Panc1 (cell line): ENCODE measurements around the gene CTNNAL1. TPM values are rescaled to one million over a fixed set of nuclear protein-coding genes. Genes with fewer than 3 reads are reported as not detected.

Experiments
- ATAC-seq: fragments of 200-7000 bp; cut with Tn5 transposase; 2 replicates; pipeline ENCODE4 v1.9.1; 2020; ENCODE audit warnings: mild to moderate bottlenecking, moderate library complexity
- BruUV-seq: library from RNA; stranded (reverse); fragments of 400-500 nt; replicated peaks from 2 replicates; lab custom pipeline; 2021; lab: Mats Ljungman, UMichigan
- CTCF ChIA-PET: fragments of 300-600 bp; sonication (Branson Sonifier 250); formaldehyde crosslinking; loops from one replicate; lab custom pipeline; 2022; ENCODE audit warnings: antibody characterized with exemption; lab: Charles Lee
- POLR2A ChIA-PET: fragments of 300-600 bp; sonication (Branson Sonifier 250); formaldehyde crosslinking; loops from one replicate; lab custom pipeline; 2022; ENCODE audit warnings: antibody characterized with exemption; lab: Charles Lee
- DNase-seq: peaks from one replicate; pipeline ENCODE4 v3.0.0-alpha.2; 2010; ENCODE audit warnings: low read depth, low spot score
- H3K27ac ChIP-seq: 2 replicates; pipeline ENCODE4 v1.5.1; 2011; ENCODE audit warnings: mild to moderate bottlenecking, low read length, inconsistent platforms
- H3K27me3 ChIP-seq: fragments of 200-500 bp; sonication (Bioruptor generic); 2 replicates; pipeline ENCODE4 v1.6.0; 2014; ENCODE audit warnings: low read length, inconsistent platforms; ENCODE audit not compliant: control insufficient read depth, insufficient read depth
- H3K36me3 ChIP-seq: fragments of 200-500 bp; sonication (Bioruptor generic); 2 replicates; pipeline ENCODE4 v1.5.1; 2014; ENCODE audit warnings: inconsistent platforms, mild to moderate bottlenecking, low read length, moderate library complexity; ENCODE audit not compliant: control insufficient read depth, insufficient read depth
- H3K4me1 ChIP-seq: 2 replicates; pipeline ENCODE4 v1.5.1; 2011; ENCODE audit warnings: inconsistent platforms, mild to moderate bottlenecking, low read length, moderate library complexity; ENCODE audit not compliant: control insufficient read depth, insufficient read depth
- H3K4me3 ChIP-seq, 2 experiments: 2 replicates each; pipeline ENCODE4 v1.5.1; 2011 to 2012; ENCODE audit warnings: low read depth in 2 of 2, low read length in 2 of 2, mild to moderate bottlenecking in 2 of 2, inconsistent platforms in 1 of 2, moderate library complexity in 1 of 2
- H3K9me3 ChIP-seq: fragments of 200-500 bp; sonication (Bioruptor generic); 2 replicates; pipeline ENCODE4 v1.5.1; 2014; ENCODE audit warnings: low read depth, mild to moderate bottlenecking, inconsistent platforms, low read length, moderate library complexity; ENCODE audit not compliant: control insufficient read depth, insufficient read depth
- CTCF ChIP-seq: fragments of 450-650 bp; IDR thresholded peaks from 2 replicates; pipeline ENCODE4 v1.5.1; 2017; ENCODE audit warnings: mild to moderate bottlenecking
- POLR2AphosphoS5 ChIP-seq: IDR thresholded peaks from 2 replicates; pipeline ENCODE4 v1.6.1; 2012; ENCODE audit warnings: mild to moderate bottlenecking, low read depth, low read length, moderate library complexity
- REST ChIP-seq, 2 experiments: IDR thresholded peaks; 2 replicates each; pipeline ENCODE4 v1.6.1; 2011 to 2012; ENCODE audit warnings: low read depth in 2 of 2, control low read depth in 1 of 2, low read length in 1 of 2, mild to moderate bottlenecking in 1 of 2, moderate library complexity in 1 of 2; ENCODE audit not compliant: insufficient read depth in 1 of 2
- SIN3A ChIP-seq: IDR thresholded peaks from 2 replicates; pipeline ENCODE4 v1.6.1; 2012; ENCODE audit warnings: low read depth, mild to moderate bottlenecking, low read length, moderate library complexity, borderline replicate concordance; ENCODE audit not compliant: insufficient read depth
- TCF7L2 ChIP-seq: IDR thresholded peaks from 2 replicates; pipeline ENCODE4 v1.6.1; 2011; ENCODE audit warnings: mild to moderate bottlenecking, low read depth, low read length, inconsistent platforms
- in situ Hi-C: cut with HindIII; loops from 2 replicates; pipeline ENCODE4 v1.10.0; 2016; ENCODE audit warnings: low sequenced_read_pairs, low pct_unique_long_range_greater_than_20kb
- intact Hi-C: fragments of 100-400 bp; cut with micrococcal nuclease; formaldehyde crosslinking; loops from one replicate; pipeline ENCODE4 v1.10.0; 2022; ENCODE audit not compliant: unreplicated experiment
- total RNA-seq: library from RNA; stranded (reverse); gene quantifications from one replicate; pipeline ENCODE4 v1.2.1, GENCODE V29; 2021; ENCODE audit not compliant: unreplicated experiment

CTNNAL1 gene
- total RNA-seq, 1 experiment from 2014 or later, result 79.8 TPM

- DNase-seq (no peak), ATAC-seq (no peak)
- Histone ChIP-seq H3K4me3 (no peak overlapping the region), H3K27me3 (no peaks in the 10 kb centered on the region), H3K36me3 (peaks cover 5% of the 10 kb centered on the region), H3K4me1 (no peaks in the 10 kb centered on the region), H3K27ac (no peak overlapping the region), H3K9me3 (no peaks in the 10 kb centered on the region)
- no peak for TF ChIP-seq POLR2AphosphoS5
- no peak for TF ChIP-seq CTCF
- TF ChIP-seq TCF7L2, result no peak
- no peak for TF ChIP-seq REST (IDR thresholded peaks at IDR 0.05; ENCODE audit: insufficient read depth in 1 of 2, low read depth in 2 of 2, low read length in 1 of 2)
- no peak for TF ChIP-seq SIN3A
- ChIA-PET POLR2A (no interaction called here), CTCF (no interaction called here)
- in situ Hi-C loops, result no loop called here
- BruUV-seq, result no TSS peak
- intact Hi-C loops, result no loop called here
Observed at GRCh38 chr9:108905494-108905893, 107.8 kb downstream of the CTNNAL1 start.

GRCh38 chr9:108904161-108904560 lies 109.1 kb downstream of the CTNNAL1 start:
- H3K4me3 ChIP-seq, result no peak overlapping the region
- no peak for ATAC-seq
- intact Hi-C loops, result no loop called here
- DNase-seq, result no peak
- H3K27me3 ChIP-seq, result no peaks in the 10 kb centered on the region
- H3K27ac ChIP-seq, result no peak overlapping the region
- in situ Hi-C loops, result no loop called here
- no peaks in the 10 kb centered on the region for H3K9me3 ChIP-seq
- ChIA-PET POLR2A (no interaction called here), CTCF (no interaction called here)
- no peak for TF ChIP-seq CTCF
- TF ChIP-seq REST (IDR thresholded peaks at IDR 0.05; ENCODE audit: insufficient read depth in 1 of 2, low read depth in 2 of 2, low read length in 1 of 2), result no peak
- no peak for TF ChIP-seq SIN3A
- no peak for TF ChIP-seq POLR2AphosphoS5
- TF ChIP-seq TCF7L2, result no peak
- peaks cover 5% of the 10 kb centered on the region for H3K36me3 ChIP-seq
- H3K4me1 ChIP-seq, result no peaks in the 10 kb centered on the region
- BruUV-seq, result no TSS peak
